Measurements from ENCODE around the gene RMI2.

GRCh38 chr16:11309895-11310633 is 35.2 kb upstream of the RMI2 start:
- TF ChIP-seq CTCF (IDR thresholded peaks at IDR 0.05) (no peak), POLR2AphosphoS5 (IDR thresholded peaks at IDR 0.05; ENCODE audit: low read depth, low read length) (no peak), REST (IDR thresholded peaks at IDR 0.05; ENCODE audit: insufficient read depth in 1 of 2, low read depth in 2 of 2, low read length in 1 of 2) (no peak)
